ENCODE measurements around the gene SLC6A2. TPM values are rescaled to one million over a fixed set of nuclear protein-coding genes. Genes with fewer than 3 reads are reported as not detected.

The SLC6A2 gene
- total RNA-seq, 1 donor from 2014 or later, result 0.34 TPM

DNA sequence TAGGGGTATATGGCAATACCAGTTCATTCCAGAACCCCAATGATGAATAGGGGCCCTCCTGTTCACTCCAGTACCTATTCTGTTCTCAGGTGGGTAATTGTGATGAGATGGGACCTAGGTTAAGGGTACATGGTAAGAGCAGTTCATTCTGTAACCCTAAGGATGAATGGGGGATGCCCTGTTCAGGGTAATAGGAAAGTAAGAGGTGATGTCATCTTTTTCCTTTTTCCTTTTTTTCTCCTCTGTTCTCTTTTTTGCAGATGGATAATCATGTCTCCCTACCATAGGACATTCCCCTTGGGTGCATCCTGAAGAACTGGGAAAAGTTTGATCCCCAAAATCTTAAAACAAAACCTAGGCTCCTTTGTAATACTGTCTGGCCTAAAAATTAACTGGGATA, 25.0 kb upstream of the SLC6A2 start:
- no peak for DNase-seq (ENCODE audit: low spot score in 2 of 2, unreplicated experiment in 2 of 2)
- Mint-ChIP-seq H3K36me3 (no peaks in the 10 kb centered on the region), H3K9me3 (peaks cover 16% of the 10 kb centered on the region), H3K4me1 (no peaks in the 10 kb centered on the region), H3K4me3 (no peak overlapping the region), H3K27ac (no peak overlapping the region), H3K27me3 (ENCODE audit: low read depth) (peaks cover 2% of the 10 kb centered on the region)
- no peak for TF ChIP-seq CTCF (IDR thresholded peaks at IDR 0.05; ENCODE audit: unreplicated experiment)

- Mint-ChIP-seq H3K9me3 (peaks cover 16% of the 10 kb centered on the region), H3K27me3 (ENCODE audit: low read depth) (no peaks in the 10 kb centered on the region), H3K36me3 (no peaks in the 10 kb centered on the region), H3K4me3 (no peak overlapping the region), H3K27ac (no peak overlapping the region), H3K4me1 (peaks cover 5% of the 10 kb centered on the region)
- TF ChIP-seq CTCF (IDR thresholded peaks at IDR 0.05; ENCODE audit: unreplicated experiment), result no peak
- DNase-seq (ENCODE audit: low spot score in 2 of 2, unreplicated experiment in 2 of 2), result no peak
Measured at GRCh38 chr16:55632259-55632658, 23.5 kb upstream of the SLC6A2 start.

DNA sequence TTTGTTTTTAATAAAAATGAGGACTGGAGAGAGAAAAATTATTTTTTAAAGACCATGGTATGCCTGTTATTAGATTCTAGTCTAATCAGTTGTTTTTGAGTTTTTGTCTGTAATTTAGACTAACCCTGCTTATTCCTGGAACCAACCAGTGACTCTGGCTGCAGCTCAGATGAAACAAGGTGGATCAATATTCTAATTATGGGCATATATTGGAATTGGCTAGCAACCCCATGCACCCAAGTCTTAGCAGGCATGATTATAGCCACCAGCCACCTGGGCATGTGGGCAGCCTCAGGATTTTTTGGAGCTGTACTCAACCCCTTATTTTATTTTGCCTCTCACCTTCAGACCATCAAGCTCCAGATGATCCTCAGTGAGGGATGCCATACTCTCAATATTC, 21.6 kb upstream of the SLC6A2 start:
- Mint-ChIP-seq H3K4me1 (peaks cover 6% of the 10 kb centered on the region), H3K4me3 (no peak overlapping the region), H3K27ac (no peak overlapping the region), H3K27me3 (ENCODE audit: low read depth) (peaks cover 3% of the 10 kb centered on the region), H3K9me3 (peaks cover 16% of the 10 kb centered on the region), H3K36me3 (no peaks in the 10 kb centered on the region)
- no peak for DNase-seq (ENCODE audit: low spot score in 2 of 2, unreplicated experiment in 2 of 2)
- no peak for TF ChIP-seq CTCF (IDR thresholded peaks at IDR 0.05; ENCODE audit: unreplicated experiment)

- H3K27me3 Mint-ChIP-seq (ENCODE audit: low read depth), result peaks cover 7% of the 10 kb centered on the region
- TF ChIP-seq CTCF (IDR thresholded peaks at IDR 0.05; ENCODE audit: unreplicated experiment), result no peak
- DNase-seq (ENCODE audit: low spot score in 2 of 2, unreplicated experiment in 2 of 2), result no peak
- no peaks in the 10 kb centered on the region for H3K36me3 Mint-ChIP-seq
- H3K9me3 Mint-ChIP-seq, result no peaks in the 10 kb centered on the region
- peaks cover 6% of the 10 kb centered on the region for H3K4me1 Mint-ChIP-seq
- no peak overlapping the region for H3K4me3 Mint-ChIP-seq
- no peak overlapping the region for H3K27ac Mint-ChIP-seq
Measured at GRCh38 chr16:55638256-55638655, 17.5 kb upstream of the SLC6A2 start.

DNA sequence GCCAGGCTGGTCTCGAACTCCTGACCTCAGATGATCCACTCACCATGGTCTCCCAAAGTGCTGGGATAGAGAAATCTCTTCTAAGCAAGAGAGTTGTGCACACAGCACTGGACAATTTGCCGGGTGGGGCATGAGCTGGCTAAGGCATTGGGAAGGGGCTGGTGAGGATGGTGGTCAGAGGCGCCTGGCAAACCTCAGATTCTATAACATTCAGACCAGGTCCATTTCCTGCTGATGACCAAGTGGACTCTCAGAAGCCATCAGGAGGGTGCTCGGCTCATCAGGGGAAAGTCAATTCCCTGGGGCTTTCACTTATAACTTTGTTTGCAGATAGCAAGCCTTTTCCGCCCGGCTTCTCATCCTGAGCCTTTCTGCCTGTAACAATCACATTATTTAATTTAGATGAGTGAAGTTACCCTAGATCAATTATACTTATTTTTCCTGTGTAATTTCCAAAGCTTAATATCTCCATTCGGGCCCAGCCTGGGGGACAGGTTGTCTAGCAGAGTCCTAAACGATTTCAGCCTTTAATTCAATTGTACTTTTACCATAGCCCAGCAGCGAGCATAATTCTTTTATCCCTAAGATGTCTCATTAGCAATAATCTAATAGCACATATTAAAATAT, 15.0 kb upstream of the SLC6A2 start:
- TF ChIP-seq CTCF (IDR thresholded peaks at IDR 0.05; ENCODE audit: unreplicated experiment), result no peak
- Mint-ChIP-seq H3K4me3 (no peak overlapping the region), H3K27ac (no peak overlapping the region), H3K27me3 (ENCODE audit: low read depth) (peaks cover 11% of the 10 kb centered on the region), H3K4me1 (peaks cover 7% of the 10 kb centered on the region), H3K9me3 (no peaks in the 10 kb centered on the region), H3K36me3 (no peaks in the 10 kb centered on the region)
- DNase-seq (ENCODE audit: low spot score in 2 of 2, unreplicated experiment in 2 of 2), result no peak
